CD4-positive, CD25-positive, alpha-beta regulatory T cell (primary cell): ENCODE results near the gene IL22RA2. TPM values are rescaled to one million over a fixed set of nuclear protein-coding genes. Genes with fewer than 3 reads are reported as not detected.

Source experiments
- ATAC-seq, 2 donors: fragments of 150-1000 bp; cut with Tn5 transposase; one replicate each; pipeline ENCODE4 v1.10.0; 2021; ENCODE audit warnings: low read depth in 2 of 2, moderate number of reproducible peaks in 2 of 2, moderate library complexity in 1 of 2
- DNase-seq, 3 donors: peaks; one replicate each; pipeline versions ENCODE4 v3.0.0 to v3.0.0-alpha.2; 2012 to 2022; ENCODE audit warnings: mixed read lengths in 1 of 3
- H3K27ac ChIP-seq: one replicate; pipeline ENCODE4 v1.7.0; 2013; ENCODE audit warnings: mild to moderate bottlenecking, low read length; ENCODE audit not compliant: insufficient read depth, poor library complexity, severe bottlenecking
- H3K27me3 ChIP-seq: one replicate; pipeline ENCODE4 v1.7.0; 2013; ENCODE audit warnings: low read length; ENCODE audit not compliant: control insufficient read depth, insufficient read depth
- H3K36me3 ChIP-seq: one replicate; pipeline ENCODE4 v1.7.0; 2013; ENCODE audit warnings: mild to moderate bottlenecking, low read length, moderate library complexity; ENCODE audit not compliant: control insufficient read depth, insufficient read depth
- H3K4me1 ChIP-seq: 2 replicates; pipeline ENCODE4 v1.7.0; 2013; ENCODE audit warnings: mild to moderate bottlenecking, low read length; ENCODE audit not compliant: insufficient read depth, control insufficient read depth, poor library complexity, severe bottlenecking
- H3K4me3 ChIP-seq: one replicate; pipeline ENCODE4 v1.7.0; 2013; ENCODE audit warnings: low read depth, mild to moderate bottlenecking, low read length, moderate library complexity
- H3K9me3 ChIP-seq, 2 experiments: 1 replicate in 1 of 2; 2 replicates in 1 of 2; pipeline ENCODE4 v1.7.0; 2013; ENCODE audit warnings: low read length in 2 of 2, mild to moderate bottlenecking in 1 of 2, moderate library complexity in 1 of 2; ENCODE audit not compliant: control insufficient read depth in 2 of 2
- H3K27ac Mint-ChIP-seq, 3 donors: one replicate each; pipeline ENCODE4 v1.8.0; 2020 to 2022; ENCODE audit warnings: mild to moderate bottlenecking in 3 of 3, mixed read lengths in 3 of 3, moderate library complexity in 2 of 3
- H3K27me3 Mint-ChIP-seq: one replicate; pipeline ENCODE4 v1.8.0; 2022; ENCODE audit warnings: mild to moderate bottlenecking, mixed read lengths
- H3K36me3 Mint-ChIP-seq: one replicate; pipeline ENCODE4 v1.8.0; 2020; ENCODE audit warnings: mixed read lengths
- H3K4me1 Mint-ChIP-seq, 4 donors: one replicate each; pipeline ENCODE4 v1.8.0; 2020 to 2022; ENCODE audit warnings: mixed read lengths in 4 of 4, mild to moderate bottlenecking in 1 of 4
- H3K4me3 Mint-ChIP-seq, 4 donors: one replicate each; pipeline ENCODE4 v1.8.0; 2020 to 2022; ENCODE audit warnings: mild to moderate bottlenecking in 4 of 4, mixed read lengths in 4 of 4, moderate library complexity in 3 of 4
- H3K9me3 Mint-ChIP-seq, 7 donors: one replicate each; pipeline ENCODE4 v1.8.0; 2020 to 2022; ENCODE audit warnings: mixed read lengths in 7 of 7, mild to moderate bottlenecking in 3 of 7, moderate library complexity in 2 of 7
- polyA plus RNA-seq, 4 donors: library from polyadenylated mRNA; unstranded; fragments of 300-500 nt; fragmentation: Illumina TruSeq; gene quantifications; one replicate each; pipeline ENCODE4 v1.2.3, GENCODE V29; 2021
- total RNA-seq: library from RNA; stranded (reverse); gene quantifications from one replicate; pipeline ENCODE4 v1.2.3, GENCODE V29; 2022

Gene IL22RA2
- total and polyA plus RNA-seq, 5 donors from 2014 or later, result not detected

- no peak for ATAC-seq
- no peak overlapping the region for H3K27ac ChIP-seq
These were observed 23.4 kb downstream of the IL22RA2 start for GRCh38 chr6:137150072-137150471.

GRCh38 chr6:137149035-137149393 lies 24.4 kb downstream of the IL22RA2 start:
- no peak overlapping the region for H3K4me3 Mint-ChIP-seq
- DNase-seq (no peak), ATAC-seq (no peak)
- Histone ChIP-seq H3K27ac (no peak overlapping the region), H3K4me1 (no peaks in the 10 kb centered on the region), H3K36me3 (no peaks in the 10 kb centered on the region), H3K27me3 (peaks cover 4% of the 10 kb centered on the region), H3K9me3 (no peaks in the 10 kb centered on the region), H3K4me3 (no peak overlapping the region)
- no peaks in the 10 kb centered on the region for H3K36me3 Mint-ChIP-seq
- peaks cover 27% of the 10 kb centered on the region for H3K27me3 Mint-ChIP-seq
- H3K9me3 Mint-ChIP-seq, result peaks cover 0 to 5% (median 0%) of the 10 kb centered on the region in 7 donors
- no peaks in the 10 kb centered on the region for H3K4me1 Mint-ChIP-seq
- H3K27ac Mint-ChIP-seq, result no peak overlapping the region

More at GRCh38 chr6:137150072-137150471, 23.4 kb downstream of the IL22RA2 start:
- H3K36me3 Mint-ChIP-seq, result no peaks in the 10 kb centered on the region
- peaks cover 22% of the 10 kb centered on the region for H3K27me3 Mint-ChIP-seq
- no peaks in the 10 kb centered on the region for H3K4me1 Mint-ChIP-seq
- H3K4me1 ChIP-seq, result no peaks in the 10 kb centered on the region
- H3K27me3 ChIP-seq, result peaks cover 3% of the 10 kb centered on the region
- H3K4me3 ChIP-seq, result no peak overlapping the region
- no peak overlapping the region for H3K4me3 Mint-ChIP-seq
- no peaks in the 10 kb centered on the region for H3K9me3 ChIP-seq
- no peak for DNase-seq
- H3K27ac Mint-ChIP-seq, result peak overlapping the region in 1 of 3 donors; percentile 48
- H3K36me3 ChIP-seq, result no peaks in the 10 kb centered on the region
- peaks cover 0 to 5% (median 0%) of the 10 kb centered on the region in 7 donors for H3K9me3 Mint-ChIP-seq

- no peaks in the 10 kb centered on the region for H3K4me1 Mint-ChIP-seq
- H3K4me1 ChIP-seq, result no peaks in the 10 kb centered on the region
- H3K9me3 Mint-ChIP-seq, result peaks cover 0 to 3% (median 0%) of the 10 kb centered on the region in 7 donors
- H3K27me3 ChIP-seq, result peaks cover 6% of the 10 kb centered on the region
- H3K27me3 Mint-ChIP-seq, result peaks cover 29% of the 10 kb centered on the region
- no peaks in the 10 kb centered on the region for H3K9me3 ChIP-seq
- no peak overlapping the region for H3K4me3 ChIP-seq
- H3K27ac ChIP-seq, result no peak overlapping the region
- DNase-seq (no peak), ATAC-seq (no peak)
- H3K36me3 ChIP-seq, result no peaks in the 10 kb centered on the region
- no peaks in the 10 kb centered on the region for H3K36me3 Mint-ChIP-seq
- no peak overlapping the region for H3K4me3 Mint-ChIP-seq
- H3K27ac Mint-ChIP-seq, result no peak overlapping the region
These were observed 25.0 kb downstream of the IL22RA2 start for GRCh38 chr6:137148306-137149034.

GRCh38 chr6:137147195-137147594 lies 26.2 kb downstream of the IL22RA2 start:
- peaks cover 6% of the 10 kb centered on the region for H3K27me3 ChIP-seq
- H3K9me3 ChIP-seq, result no peaks in the 10 kb centered on the region
- Mint-ChIP-seq H3K27me3 (peaks cover 40% of the 10 kb centered on the region), H3K36me3 (no peaks in the 10 kb centered on the region), H3K4me3 (no peak overlapping the region), H3K27ac (no peak overlapping the region), H3K9me3 (peaks cover 0 to 2% (median 0%) of the 10 kb centered on the region in 7 donors), H3K4me1 (no peaks in the 10 kb centered on the region)
- H3K36me3 ChIP-seq, result no peaks in the 10 kb centered on the region
- no peak for DNase-seq
- ATAC-seq, result no peak
- no peaks in the 10 kb centered on the region for H3K4me1 ChIP-seq
- H3K27ac ChIP-seq, result no peak overlapping the region
- no peak overlapping the region for H3K4me3 ChIP-seq

GRCh38 chr6:137146206-137146605 lies 27.2 kb downstream of the IL22RA2 start:
- H3K9me3 Mint-ChIP-seq, result peaks cover 0 to 2% (median 0%) of the 10 kb centered on the region in 7 donors
- no peak overlapping the region for H3K4me3 Mint-ChIP-seq
- H3K36me3 Mint-ChIP-seq, result no peaks in the 10 kb centered on the region
- H3K27ac ChIP-seq, result no peak overlapping the region
- H3K27me3 Mint-ChIP-seq, result peaks cover 35% of the 10 kb centered on the region
- H3K27ac Mint-ChIP-seq, result no peak overlapping the region
- no peaks in the 10 kb centered on the region for H3K36me3 ChIP-seq
- DNase-seq (no peak), ATAC-seq (no peak)
- H3K9me3 ChIP-seq, result no peaks in the 10 kb centered on the region
- peaks cover 6% of the 10 kb centered on the region for H3K27me3 ChIP-seq
- no peaks in the 10 kb centered on the region for H3K4me1 ChIP-seq
- H3K4me3 ChIP-seq, result no peak overlapping the region
- no peaks in the 10 kb centered on the region for H3K4me1 Mint-ChIP-seq

GRCh38 chr6:137145421-137145820 lies 28.0 kb downstream of the IL22RA2 start:
- H3K27me3 Mint-ChIP-seq, result peaks cover 35% of the 10 kb centered on the region
- H3K4me3 ChIP-seq, result no peak overlapping the region
- no peaks in the 10 kb centered on the region for H3K9me3 ChIP-seq
- H3K36me3 Mint-ChIP-seq, result no peaks in the 10 kb centered on the region
- no peaks in the 10 kb centered on the region for H3K4me1 Mint-ChIP-seq
- no peaks in the 10 kb centered on the region for H3K36me3 ChIP-seq
- no peak overlapping the region for H3K27ac Mint-ChIP-seq
- no peak for DNase-seq
- no peak overlapping the region for H3K4me3 Mint-ChIP-seq
- ATAC-seq, result no peak
- peaks cover 0 to 2% (median 0%) of the 10 kb centered on the region in 7 donors for H3K9me3 Mint-ChIP-seq
- no peaks in the 10 kb centered on the region for H3K4me1 ChIP-seq
- H3K27ac ChIP-seq, result no peak overlapping the region
- H3K27me3 ChIP-seq, result peaks cover 6% of the 10 kb centered on the region

GRCh38 chr6:137136065-137136464 lies 37.4 kb downstream of the IL22RA2 start:
- H3K27ac ChIP-seq, result no peak overlapping the region
- ATAC-seq (no peak), DNase-seq (peak in 1 of 3 donors; percentile 20)
- peaks cover 6% of the 10 kb centered on the region for H3K27me3 ChIP-seq
- peaks cover 24% of the 10 kb centered on the region for H3K27me3 Mint-ChIP-seq
- H3K4me1 Mint-ChIP-seq, result no peaks in the 10 kb centered on the region
- peaks cover 12 to 17% of the 10 kb centered on the region in 2 experiments for H3K9me3 ChIP-seq
- H3K9me3 Mint-ChIP-seq, result peaks cover 0 to 10% (median 3%) of the 10 kb centered on the region in 7 donors
- H3K4me1 ChIP-seq, result no peaks in the 10 kb centered on the region
- no peaks in the 10 kb centered on the region for H3K36me3 ChIP-seq
- no peak overlapping the region for H3K4me3 Mint-ChIP-seq
- H3K27ac Mint-ChIP-seq, result no peak overlapping the region
- H3K4me3 ChIP-seq, result no peak overlapping the region
- H3K36me3 Mint-ChIP-seq, result no peaks in the 10 kb centered on the region

GRCh38 chr6:137134483-137134882 lies 39.0 kb downstream of the IL22RA2 start:
- H3K4me1 Mint-ChIP-seq, result no peaks in the 10 kb centered on the region
- H3K27me3 ChIP-seq, result peaks cover 9% of the 10 kb centered on the region
- H3K4me3 ChIP-seq, result no peak overlapping the region
- peaks cover 25% of the 10 kb centered on the region for H3K27me3 Mint-ChIP-seq
- ATAC-seq (no peak), DNase-seq (no peak)
- peaks cover 0 to 10% (median 3%) of the 10 kb centered on the region in 7 donors for H3K9me3 Mint-ChIP-seq
- no peak overlapping the region for H3K27ac Mint-ChIP-seq
- peaks cover 12 to 17% of the 10 kb centered on the region in 2 experiments for H3K9me3 ChIP-seq
- H3K27ac ChIP-seq, result no peak overlapping the region
- H3K36me3 Mint-ChIP-seq, result no peaks in the 10 kb centered on the region
- no peaks in the 10 kb centered on the region for H3K36me3 ChIP-seq
- H3K4me3 Mint-ChIP-seq, result no peak overlapping the region
- no peaks in the 10 kb centered on the region for H3K4me1 ChIP-seq
